DND-41 (cell line): ENCODE data around the gene ANKS4B.
"Not testable (repeated sequence)": the region's sequence is repeated elsewhere in the genome, so short reads cannot be mapped to it uniquely, and the experiment has no call there.

ENCODE experiments used
- ATAC-seq: fragments of 200-7000 bp; cut with Tn5 transposase; 3 replicates; pipeline ENCODE4 v1.9.1; 2021; ENCODE audit warnings: low read depth; ENCODE audit not compliant: insufficient read depth
- DNase-seq: peaks from one replicate; pipeline ENCODE4 v3.0.0-alpha.2; 2020
- H2AFZ ChIP-seq: 2 replicates; pipeline ENCODE4 v1.6.0; 2012; ENCODE audit warnings: low read depth, low read length
- H3K27ac ChIP-seq: 2 replicates; pipeline ENCODE4 v1.5.1; 2012; ENCODE audit warnings: low read length, inconsistent platforms
- H3K27me3 ChIP-seq: fragments of 200-600 bp; sonication (generic); 2 replicates; pipeline ENCODE4 v1.6.0; 2012; ENCODE audit warnings: low read length, mild to moderate bottlenecking, inconsistent platforms; ENCODE audit not compliant: insufficient read depth, poor library complexity
- H3K36me3 ChIP-seq: 2 replicates; pipeline ENCODE4 v1.5.1; 2012; ENCODE audit warnings: low read length, inconsistent platforms; ENCODE audit not compliant: insufficient read depth
- H3K4me1 ChIP-seq: 2 replicates; pipeline ENCODE4 v1.5.1; 2012; ENCODE audit warnings: mild to moderate bottlenecking, low read length; ENCODE audit not compliant: insufficient read depth
- H3K4me2 ChIP-seq: 2 replicates; pipeline ENCODE4 v1.6.0; 2012; ENCODE audit warnings: mild to moderate bottlenecking, moderate library complexity, low read length, inconsistent platforms; ENCODE audit not compliant: insufficient read depth
- H3K4me3 ChIP-seq, 2 experiments: fragments of 200-600 bp in 1 of 2; shearing (Covaris generic) in 1 of 2; 2 replicates each; pipeline ENCODE4 v1.5.1; 2012 to 2016; ENCODE audit warnings: inconsistent platforms in 2 of 2, low read length in 2 of 2, mild to moderate bottlenecking in 2 of 2, low read depth in 1 of 2, moderate library complexity in 1 of 2
- H3K79me2 ChIP-seq: 2 replicates; pipeline ENCODE4 v1.6.0; 2012; ENCODE audit warnings: low read length, inconsistent platforms; ENCODE audit not compliant: insufficient read depth
- H3K9ac ChIP-seq: 2 replicates; pipeline ENCODE4 v1.6.0; 2012; ENCODE audit warnings: low read depth, mild to moderate bottlenecking, inconsistent platforms, low read length, moderate library complexity
- H3K9me3 ChIP-seq: 2 replicates; pipeline ENCODE4 v1.5.1; 2012; ENCODE audit warnings: low read length, moderate library complexity, mild to moderate bottlenecking, inconsistent platforms; ENCODE audit not compliant: insufficient read depth, severe bottlenecking
- H4K20me1 ChIP-seq: 2 replicates; pipeline ENCODE4 v1.6.0; 2012; ENCODE audit warnings: low read length; ENCODE audit not compliant: insufficient read depth
- CTCF ChIP-seq: IDR thresholded peaks from 2 replicates; pipeline ENCODE4 v1.5.1; 2012; ENCODE audit warnings: borderline replicate concordance, low read length, moderate library complexity, mild to moderate bottlenecking; ENCODE audit not compliant: poor library complexity, severe bottlenecking; ENCODE audit errors: extremely low read depth
- EZH2 ChIP-seq: IDR thresholded peaks from 3 replicates; pipeline ENCODE4 v1.6.1; 2012; ENCODE audit warnings: borderline replicate concordance, low read depth, mild to moderate bottlenecking, moderate library complexity, low read length, inconsistent platforms; ENCODE audit not compliant: severe bottlenecking

Gene ANKS4B

DNA sequence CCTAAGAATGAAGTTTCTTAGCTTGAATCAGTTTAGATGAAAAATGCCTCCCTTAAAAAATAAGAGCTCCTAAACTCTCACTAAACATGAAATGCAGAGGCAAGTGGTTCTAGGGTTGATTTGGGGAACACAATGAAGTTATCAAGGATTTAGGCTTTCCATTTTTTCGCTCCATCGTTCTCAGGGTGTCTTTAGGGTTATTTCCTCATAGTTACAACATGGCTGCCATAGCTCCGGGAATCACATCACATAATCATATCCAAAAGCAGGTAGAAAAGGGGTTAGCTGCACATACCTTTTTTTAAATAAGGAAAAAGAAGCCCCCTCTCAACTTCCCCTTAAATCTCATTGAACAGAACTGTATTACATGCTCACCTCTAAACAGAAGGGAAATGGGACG is 43.5 kb upstream of the ANKS4B start:
- no peak for ATAC-seq

GRCh38 chr16:21190599-21190998 is 42.9 kb upstream of the ANKS4B start:
- H3K27me3 ChIP-seq, result peaks cover 9% of the 10 kb centered on the region
- no peaks in the 10 kb centered on the region for H4K20me1 ChIP-seq
- no peak overlapping the region for H3K9ac ChIP-seq
- no peak for DNase-seq
- H3K4me3 ChIP-seq, result no peak overlapping the region
- no peaks in the 10 kb centered on the region for H3K36me3 ChIP-seq
- H3K4me1 ChIP-seq, result no peaks in the 10 kb centered on the region
- TF ChIP-seq EZH2 (no peak), CTCF (no peak)
- no peaks in the 10 kb centered on the region for H3K79me2 ChIP-seq
- ATAC-seq, result no peak
- H2AFZ ChIP-seq, result no peak overlapping the region
- no peak overlapping the region for H3K4me2 ChIP-seq
- H3K9me3 ChIP-seq, result no peaks in the 10 kb centered on the region
- no peak overlapping the region for H3K27ac ChIP-seq

More for the DNA sequence above, 43.5 kb upstream of the ANKS4B start:
- Histone ChIP-seq H3K9me3 (no peaks in the 10 kb centered on the region), H4K20me1 (no peaks in the 10 kb centered on the region), H3K4me2 (no peak overlapping the region), H3K4me3 (no peak overlapping the region), H3K4me1 (no peaks in the 10 kb centered on the region), H3K79me2 (no peaks in the 10 kb centered on the region), H3K36me3 (no peaks in the 10 kb centered on the region), H3K27ac (no peak overlapping the region), H3K9ac (no peak overlapping the region), H2AFZ (no peak overlapping the region), H3K27me3 (peaks cover 7% of the 10 kb centered on the region)
- TF ChIP-seq CTCF, result no peak
- no peak for TF ChIP-seq EZH2
- DNase-seq, result no peak

GRCh38 chr16:21192991-21193390 is 40.5 kb upstream of the ANKS4B start:
- peaks cover 9% of the 10 kb centered on the region for H3K27me3 ChIP-seq
- no peak overlapping the region for H3K4me2 ChIP-seq
- ATAC-seq (no peak), DNase-seq (no peak)
- no peak overlapping the region for H2AFZ ChIP-seq
- H3K9ac ChIP-seq, result no peak overlapping the region
- no peak overlapping the region for H3K4me3 ChIP-seq
- no peak overlapping the region for H3K27ac ChIP-seq
- no peaks in the 10 kb centered on the region for H3K36me3 ChIP-seq
- H3K4me1 ChIP-seq, result no peaks in the 10 kb centered on the region
- no peak for TF ChIP-seq CTCF
- TF ChIP-seq EZH2, result no peak
- no peaks in the 10 kb centered on the region for H3K9me3 ChIP-seq
- no peaks in the 10 kb centered on the region for H4K20me1 ChIP-seq
- no peaks in the 10 kb centered on the region for H3K79me2 ChIP-seq

GRCh38 chr16:21194771-21195301 is 38.7 kb upstream of the ANKS4B start:
- Histone ChIP-seq H3K36me3 (no peaks in the 10 kb centered on the region), H3K79me2 (no peaks in the 10 kb centered on the region), H3K4me1 (no peaks in the 10 kb centered on the region), H4K20me1 (no peaks in the 10 kb centered on the region), H3K4me2 (no peak overlapping the region), H3K9me3 (no peaks in the 10 kb centered on the region), H3K27me3 (peaks cover 9% of the 10 kb centered on the region), H3K9ac (no peak overlapping the region), H3K4me3 (no peak overlapping the region), H2AFZ (no peak overlapping the region), H3K27ac (no peak overlapping the region)
- no peak for ATAC-seq
- TF ChIP-seq EZH2 (no peak), CTCF (no peak)
- no peak for DNase-seq

DNA sequence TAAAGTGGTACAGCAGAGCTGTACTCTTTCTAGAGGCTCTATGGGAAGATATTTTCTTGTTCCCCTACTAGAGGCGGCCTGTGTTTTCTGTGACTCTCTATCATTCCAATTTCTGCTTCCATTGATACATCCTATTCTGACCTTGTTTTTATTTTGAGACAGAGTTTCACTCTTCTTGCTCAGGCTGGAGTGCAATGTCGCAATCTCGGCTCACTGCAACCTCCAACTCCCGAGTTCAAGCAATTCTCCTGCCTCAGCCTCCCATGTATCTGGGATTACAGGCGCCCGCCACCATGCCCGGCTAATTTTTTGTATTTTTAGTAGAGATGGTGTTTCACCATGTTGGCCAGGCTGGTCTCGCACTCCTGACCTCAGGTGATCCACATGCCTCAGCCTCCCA is 38.2 kb upstream of the ANKS4B start:
- DNase-seq, H3K4me2 ChIP-seq, H3K27me3 ChIP-seq: not testable (repeated sequence)

More for the DNA sequence above, 38.2 kb upstream of the ANKS4B start:
- H4K20me1 ChIP-seq, H3K4me3 ChIP-seq, H3K9me3 ChIP-seq, H3K9ac ChIP-seq, H2AFZ ChIP-seq, H3K36me3 ChIP-seq, H3K4me1 ChIP-seq, H3K79me2 ChIP-seq, H3K27ac ChIP-seq, ATAC-seq: not testable (repeated sequence)
